Keratinocyte (primary cell): Measurements from ENCODE around the gene SLC41A3.

ENCODE experiments used
- CTCF ChIP-seq, 3 experiments: IDR thresholded peaks in 1 of 3; conservative IDR thresholded peaks in 1 of 3; optimal IDR thresholded peaks in 1 of 3; 2 replicates in 2 of 3; 3 replicates in 1 of 3; pipeline versions ENCODE3 to v1.5.1; 2011; ENCODE audit warnings: low read length in 3 of 3, mild to moderate bottlenecking in 3 of 3, moderate library complexity in 2 of 3, control low read depth in 1 of 3, inconsistent platforms in 1 of 3; ENCODE audit not compliant: insufficient read depth in 2 of 3; ENCODE audit errors: extremely low read depth in 1 of 3
- EZH2 ChIP-seq: IDR thresholded peaks from one replicate; pipeline ENCODE4 v1.6.1; 2012; ENCODE audit warnings: inconsistent platforms, mild to moderate bottlenecking, low read length, moderate library complexity

GRCh38 chr3:126109146-126109879, 25.4 kb upstream of the SLC41A3 start:
- TF ChIP-seq CTCF (optimal IDR thresholded peaks at IDR 0.05 in 1 of 3, IDR thresholded peaks at IDR 0.05 in 1 of 3, conservative IDR thresholded peaks at IDR 0.05 in 1 of 3; ENCODE audit: extremely low read depth in 1 of 3, insufficient read depth in 2 of 3, low read length in 3 of 3) (no peak), EZH2 (no peak)
